ENCODE measurements around the gene LRRC75B.
"Not testable (repeated sequence)": the region's sequence is repeated elsewhere in the genome, so short reads cannot be mapped to it uniquely, and the experiment has no call there.

The LRRC75B gene
- 0.31 to 0.81 reads per million in 2 donors for total RNA-seq

- peak in 1 of 5 experiments; percentile 36 for DNase-seq
These were observed at the start of gene LRRC75B for GRCh38 chr22:24592851-24593558. LRRC75B (minus strand) TSS chr22:24593073; CDS start chr22:24593039, 34 bp downstream.

GRCh38 chr22:24642307-24642706 is 49.4 kb upstream of the LRRC75B start:
- DNase-seq, result not testable (repeated sequence)

DNA sequence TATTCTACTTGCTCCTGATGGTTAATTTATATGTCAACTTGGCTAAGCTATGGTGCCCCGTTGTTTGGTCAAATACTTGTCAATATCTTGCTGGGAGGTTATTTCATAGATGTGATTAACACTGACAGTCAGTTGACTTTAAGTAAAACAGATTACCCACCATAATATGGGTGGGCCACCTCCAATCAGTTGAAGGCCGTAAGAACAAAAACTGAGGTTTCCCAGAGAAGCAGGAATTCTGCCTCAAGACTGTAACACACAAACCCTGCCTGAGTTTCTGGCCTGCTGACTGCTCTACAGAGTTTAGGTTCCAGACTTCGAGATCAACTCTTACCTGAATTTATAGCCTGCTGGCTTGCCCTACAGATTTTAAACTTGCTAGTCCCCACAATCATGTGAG is 43.6 kb upstream of the LRRC75B start:
- DNase-seq, result not testable (repeated sequence)

DNA sequence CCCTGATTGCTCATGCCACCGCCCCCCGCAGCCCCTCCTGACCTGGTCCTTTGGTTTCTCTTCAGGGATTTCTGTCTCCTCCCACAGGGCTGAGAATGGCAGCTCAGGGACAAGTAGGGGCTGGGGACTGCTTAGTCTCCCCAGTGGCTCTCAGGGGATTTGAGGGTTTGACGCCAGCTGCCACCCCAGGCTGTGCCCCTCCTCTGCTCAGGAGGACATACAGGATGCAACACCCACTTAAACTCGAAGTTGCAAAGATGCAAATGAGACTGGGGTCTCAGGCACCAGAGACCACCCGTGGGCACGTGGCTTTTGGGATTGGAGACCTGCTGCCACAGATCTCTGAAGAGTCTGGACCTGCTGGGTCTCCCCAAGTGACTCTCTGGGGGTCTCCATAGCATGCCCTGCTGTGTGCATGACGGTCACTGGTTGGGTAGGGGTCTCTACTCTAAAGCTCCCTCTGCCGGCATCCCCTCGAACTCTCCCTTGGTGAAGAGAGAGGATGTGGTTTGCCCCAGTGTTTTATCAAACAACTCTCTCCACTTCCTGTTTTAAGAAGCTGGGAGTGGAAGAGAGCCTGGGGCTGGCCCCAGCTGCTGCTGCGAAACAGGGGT is 42.0 kb upstream of the LRRC75B start:
- DNase-seq, result peak in 1 of 5 experiments; percentile 51

DNA sequence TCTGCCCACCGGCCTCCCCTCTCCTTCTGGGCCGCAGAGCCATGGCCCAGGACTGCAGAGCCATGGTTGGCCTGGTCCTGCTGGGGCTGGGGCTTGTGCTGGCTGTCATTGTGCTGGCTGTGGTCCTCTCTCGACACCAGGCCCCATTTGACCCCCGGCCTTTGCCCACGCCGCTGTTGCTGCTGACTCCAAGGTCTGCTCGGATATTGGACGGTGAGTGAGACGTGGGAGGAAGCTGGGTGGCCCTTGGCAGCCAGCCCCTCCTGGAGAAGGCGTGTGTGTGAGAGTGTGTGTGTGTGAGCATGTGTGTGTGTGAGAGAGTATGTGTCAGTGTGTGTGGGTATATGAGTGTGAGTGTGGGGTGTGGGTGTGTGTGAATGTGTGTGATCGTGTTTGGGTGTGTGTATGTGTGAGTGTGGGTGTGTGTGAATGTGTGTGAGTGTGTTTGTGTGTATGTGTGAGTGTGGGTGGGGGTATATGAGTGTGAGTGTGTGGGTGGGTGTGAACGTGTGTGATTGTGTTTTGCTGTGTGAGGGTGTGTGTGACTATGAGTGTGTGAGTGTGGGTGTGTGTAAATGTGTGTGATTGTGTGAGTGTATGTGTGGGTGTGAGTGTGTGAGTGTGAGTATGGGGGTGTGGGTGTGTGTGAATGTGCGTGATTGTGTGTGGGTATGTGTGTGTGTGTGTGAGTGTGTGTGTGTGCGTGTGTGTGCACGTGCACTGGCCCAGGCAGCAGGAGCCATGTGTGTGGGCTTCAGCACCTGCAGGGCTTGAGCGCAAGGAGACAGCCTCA is 40.6 kb upstream of the LRRC75B start:
- DNase-seq, result peak in 1 of 5 experiments; percentile 5

- not testable (repeated sequence) for DNase-seq
These were observed 39.8 kb upstream of the LRRC75B start for GRCh38 chr22:24632642-24633041.

DNA sequence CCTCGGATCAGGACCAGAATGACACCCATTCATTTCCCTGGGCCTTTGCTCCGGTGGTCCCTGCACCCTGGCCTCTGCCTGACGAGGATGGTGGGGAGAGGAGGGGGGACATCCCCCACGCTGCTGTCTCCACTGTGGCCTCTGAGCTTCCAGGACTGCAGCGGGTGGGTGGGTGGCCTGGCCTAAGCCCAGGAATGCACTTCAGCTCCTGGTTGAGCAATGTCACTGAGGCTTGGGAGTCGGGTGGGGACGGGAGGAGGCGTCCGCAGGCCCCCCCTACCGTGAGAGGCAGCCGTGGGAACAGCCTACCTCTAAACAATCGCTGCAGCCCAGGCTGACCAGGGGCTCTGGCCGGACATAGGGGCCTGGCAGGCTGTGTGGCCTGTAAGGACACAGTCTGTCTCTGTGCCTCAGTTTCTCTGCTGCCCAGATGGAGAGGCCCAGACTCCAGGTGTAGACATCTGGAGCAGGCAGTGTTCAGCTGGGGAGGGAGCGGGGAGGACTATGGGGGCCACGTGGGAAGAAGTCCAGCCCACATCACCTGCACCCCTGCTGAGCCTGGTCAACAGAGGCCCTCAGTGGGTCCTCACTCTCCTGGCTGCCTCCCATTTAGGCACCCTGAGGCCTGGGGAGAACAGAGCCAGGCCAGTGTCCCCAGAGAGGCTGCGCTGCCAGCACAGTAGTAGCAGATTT is 38.7 kb upstream of the LRRC75B start:
- DNase-seq, result not testable (repeated sequence)

DNA sequence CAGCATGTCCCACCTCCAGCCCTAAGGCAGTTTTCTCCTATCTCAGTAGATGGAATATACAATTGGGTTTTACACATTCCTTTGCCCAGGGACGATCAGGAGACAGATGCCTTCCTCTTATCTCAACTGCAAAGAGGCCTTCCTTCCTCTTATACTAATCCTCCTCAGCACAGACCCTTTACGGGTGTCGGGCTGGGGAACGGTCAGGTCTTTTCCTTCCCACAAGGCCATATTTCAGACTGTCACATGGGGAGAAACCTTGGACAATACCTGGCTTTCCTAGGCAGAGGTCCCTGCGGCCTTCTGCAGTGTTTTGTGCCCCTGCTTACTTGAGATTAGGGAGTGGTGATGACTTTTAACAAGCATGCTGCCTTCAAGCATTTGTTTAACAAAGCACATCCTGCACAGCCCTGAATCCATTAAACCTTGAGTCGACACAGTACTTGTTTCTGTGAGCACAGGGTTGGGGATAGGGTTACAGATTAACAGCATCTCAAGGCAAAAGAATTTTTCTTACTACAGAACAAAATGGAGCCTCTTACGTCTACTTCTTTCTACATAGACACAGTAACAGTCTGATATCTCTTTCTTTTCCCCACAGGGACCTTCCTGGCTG is 38.0 kb upstream of the LRRC75B start:
- DNase-seq, result not testable (repeated sequence)

GRCh38 chr22:24629069-24629468 is 36.2 kb upstream of the LRRC75B start:
- DNase-seq, result not testable (repeated sequence)

DNA sequence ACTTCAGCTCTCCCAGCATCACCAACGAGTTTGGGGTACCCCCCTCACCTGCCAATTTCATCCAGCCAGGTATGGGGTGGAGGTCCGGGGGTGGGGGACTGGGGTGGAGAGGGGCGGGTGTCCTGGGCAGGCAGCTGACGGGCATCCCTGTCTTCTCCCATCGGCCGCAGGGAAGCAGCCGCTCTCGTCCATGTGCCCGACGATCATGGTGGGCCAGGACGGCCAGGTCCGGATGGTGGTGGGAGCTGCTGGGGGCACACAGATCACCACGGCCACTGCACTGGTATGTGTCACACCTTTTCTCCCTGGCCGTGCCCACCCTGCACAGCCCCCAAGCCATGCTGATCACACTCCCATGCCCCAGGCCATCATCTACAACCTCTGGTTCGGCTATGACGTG is 35.0 kb upstream of the LRRC75B start:
- not testable (repeated sequence) for DNase-seq

DNA sequence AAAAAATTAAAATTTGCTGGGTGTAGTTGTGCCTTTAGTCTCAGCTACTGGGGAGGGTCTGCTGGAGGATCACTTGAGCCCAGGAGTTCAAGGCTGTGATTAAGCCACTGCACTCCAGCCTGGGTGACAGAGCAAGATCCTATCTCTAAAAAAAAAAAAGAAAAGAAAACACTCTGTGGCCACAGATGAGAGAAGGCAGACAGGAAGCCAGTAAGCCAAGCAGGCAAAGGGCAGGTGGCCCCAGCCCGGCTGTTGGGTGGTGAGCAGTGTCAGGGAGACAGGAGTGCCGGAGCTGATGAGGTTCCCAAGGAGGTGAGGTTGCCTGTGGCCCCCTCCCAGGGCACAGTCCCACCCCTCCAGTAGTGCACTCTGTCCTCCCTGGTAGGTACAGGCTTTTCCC is 29.7 kb upstream of the LRRC75B start:
- peak in 1 of 5 experiments; percentile 73 for DNase-seq

GRCh38 chr22:24621244-24621643 is 28.4 kb upstream of the LRRC75B start:
- DNase-seq, result not testable (repeated sequence)

DNA sequence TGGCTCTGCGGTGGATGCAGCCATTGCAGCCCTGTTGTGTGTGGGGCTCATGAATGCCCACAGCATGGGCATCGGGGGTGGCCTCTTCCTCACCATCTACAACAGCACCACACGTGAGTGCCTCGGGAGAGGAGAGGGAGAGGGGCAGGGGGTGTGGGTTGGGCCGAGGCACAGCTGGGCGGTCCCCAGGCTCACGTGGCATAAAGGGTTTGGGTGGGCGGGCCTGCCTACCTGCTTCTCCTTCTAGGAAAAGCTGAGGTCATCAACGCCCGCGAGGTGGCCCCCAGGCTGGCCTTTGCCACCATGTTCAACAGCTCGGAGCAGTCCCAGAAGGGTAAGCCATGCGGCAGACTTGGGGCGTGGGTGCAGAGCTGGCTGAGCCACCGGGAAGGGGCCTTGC is 21.9 kb upstream of the LRRC75B start:
- DNase-seq, result not testable (repeated sequence)

GRCh38 chr22:24609888-24610287 is 17.0 kb upstream of the LRRC75B start:
- not testable (repeated sequence) for DNase-seq

DNA sequence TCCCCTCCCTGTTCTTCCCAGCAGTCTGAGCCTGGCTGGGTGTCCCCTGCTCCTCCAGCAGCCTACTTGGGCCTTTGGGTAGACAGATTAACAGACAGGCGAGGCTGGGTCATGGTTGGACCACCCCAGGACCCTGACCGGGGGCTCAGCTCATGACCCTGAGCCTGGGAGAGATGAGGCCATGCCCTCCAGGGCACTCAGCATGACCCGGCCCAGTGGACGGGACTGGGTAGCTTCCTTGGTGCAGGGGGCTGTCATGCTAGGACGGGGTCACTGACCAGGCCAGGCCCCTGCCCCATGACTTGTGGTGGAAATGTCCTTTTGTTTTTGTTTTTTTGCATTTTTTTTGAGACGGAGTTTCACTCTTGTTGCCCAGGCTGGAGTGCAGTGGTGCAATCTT is 15.5 kb upstream of the LRRC75B start:
- not testable (repeated sequence) for DNase-seq

GRCh38 chr22:24607429-24607983 is 14.6 kb upstream of the LRRC75B start:
- peak in 3 of 5 experiments; percentile 37 to 85 (median 60) for DNase-seq

DNA sequence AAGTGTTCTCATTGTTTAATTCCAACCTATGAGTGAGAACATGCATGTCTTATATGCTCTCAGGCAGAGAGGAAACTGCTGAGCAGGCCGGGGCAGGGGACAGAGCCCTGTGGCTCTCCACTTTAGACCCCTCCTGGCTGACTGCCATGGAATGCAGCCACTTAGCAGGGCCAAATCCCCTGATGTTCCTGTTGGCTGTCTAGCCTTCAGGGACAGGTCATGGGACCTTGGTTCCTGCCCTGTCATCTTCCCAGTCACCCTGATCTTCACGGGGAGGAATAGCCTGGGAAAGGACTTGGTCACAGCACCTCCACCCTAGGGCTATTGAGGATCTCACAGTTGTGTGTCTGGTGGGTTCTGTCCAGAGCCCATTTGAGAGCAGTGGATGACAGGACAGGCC is 13.5 kb upstream of the LRRC75B start:
- not testable (repeated sequence) for DNase-seq

- DNase-seq, result peak in 2 of 5 experiments; percentile 22 to 36
These were observed 11.1 kb upstream of the LRRC75B start for GRCh38 chr22:24603770-24604629.

- not testable (repeated sequence) for DNase-seq
These were observed 10.2 kb upstream of the LRRC75B start, which contains the start of gene GGT1 for GRCh38 chr22:24602847-24603769. GGT1 (plus strand) TSS chr22:24603193; CDS start chr22:24611082, 7,889 bp downstream.

Data from T-helper 2 cell (primary cell).